Neural cell (in vitro differentiated cells): ENCODE measurements around the gene GOLGA8B.

Source experiments
- EP300 ChIP-seq: fragments of 450-650 bp; conservative IDR thresholded peaks from 2 replicates; pipeline ENCODE4 v1.6.1; 2014; ENCODE audit warnings: antibody characterized with exemption, mild to moderate bottlenecking, moderate library complexity; ENCODE audit not compliant: poor library complexity, severe bottlenecking
- EZH2 ChIP-seq: fragments of 200-600, 300-800 bp; shearing (Covaris generic), sonication (generic); IDR thresholded peaks from 2 replicates; pipeline ENCODE4 v1.6.1; 2014; ENCODE audit warnings: antibody characterized with exemption, low read length, borderline replicate concordance, mild to moderate bottlenecking; ENCODE audit not compliant: insufficient read depth, poor library complexity, severe bottlenecking
- MXI1 ChIP-seq: fragments of 450-650 bp; conservative IDR thresholded peaks from 2 replicates; pipeline ENCODE4 v1.6.1; 2014; ENCODE audit warnings: antibody characterized with exemption, mild to moderate bottlenecking; ENCODE audit not compliant: poor library complexity, severe bottlenecking
- POLR2AphosphoS5 ChIP-seq: IDR thresholded peaks from 2 replicates; pipeline ENCODE4 v1.6.1; 2012
- SMC3 ChIP-seq: fragments of 450-650 bp; conservative IDR thresholded peaks from 2 replicates; pipeline ENCODE4 v1.6.1; 2014; ENCODE audit warnings: antibody characterized with exemption, mild to moderate bottlenecking, moderate library complexity; ENCODE audit not compliant: poor library complexity
- TAF1 ChIP-seq: IDR thresholded peaks from 2 replicates; pipeline ENCODE4 v1.6.1; 2012; ENCODE audit warnings: low read depth
- TF ChIP-seq, protein P1 (sequence below): fragments of 450-650 bp; IDR thresholded peaks from 2 replicates; pipeline ENCODE4 v1.5.1; 2014; ENCODE audit warnings: antibody characterized with exemption, mild to moderate bottlenecking, moderate library complexity; ENCODE audit not compliant: poor library complexity, severe bottlenecking

DNA sequence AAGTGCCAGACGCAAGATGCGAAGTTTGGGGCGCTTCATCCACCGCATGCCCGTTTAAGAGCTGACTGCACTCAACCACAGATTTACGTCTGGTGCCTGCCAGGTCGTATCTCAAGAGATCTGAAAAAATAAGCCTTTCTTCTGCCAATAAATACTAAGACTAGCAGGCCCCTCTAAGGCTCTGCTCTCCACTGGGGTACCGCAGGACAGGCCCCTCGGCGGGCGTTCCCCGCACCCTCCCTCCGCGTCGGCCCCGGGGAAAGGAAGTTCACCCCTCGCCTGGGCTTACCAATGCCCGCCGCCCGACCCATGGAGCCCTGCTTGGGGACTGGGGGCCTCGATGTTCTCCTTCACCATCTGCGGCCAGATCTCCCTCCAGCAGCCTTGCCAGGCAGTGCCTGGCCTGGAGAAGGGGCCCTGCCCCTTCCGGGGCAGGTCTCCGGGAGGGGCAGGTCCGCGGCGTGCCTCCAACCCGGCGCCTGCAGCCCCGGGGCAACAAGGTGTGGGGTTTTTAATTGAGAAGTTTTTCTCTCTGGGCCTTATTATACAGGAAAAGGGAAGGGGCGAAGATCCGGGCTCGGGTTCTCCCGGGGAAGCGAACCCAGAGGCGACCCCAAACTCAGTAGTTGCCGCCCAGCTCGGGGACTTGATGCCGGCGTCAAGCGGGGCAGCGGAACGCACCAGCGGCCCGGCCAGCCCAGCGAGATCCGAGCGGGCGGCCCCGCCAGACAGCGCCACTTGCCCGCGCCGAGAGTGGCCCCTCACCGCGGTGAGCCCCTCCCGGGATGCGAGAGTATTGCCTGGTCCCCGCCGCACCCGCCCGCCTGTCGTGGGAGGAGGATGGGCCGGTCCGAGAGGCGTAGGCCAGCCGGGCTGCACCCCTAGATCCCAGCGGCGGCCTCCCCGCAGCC lies 735 bp downstream of the GOLGA8B start:
- TF ChIP-seq EP300, result no peak
- TF ChIP-seq TAF1, result no peak
- no peak for TF ChIP-seq EZH2
- TF ChIP-seq, protein P1, sequence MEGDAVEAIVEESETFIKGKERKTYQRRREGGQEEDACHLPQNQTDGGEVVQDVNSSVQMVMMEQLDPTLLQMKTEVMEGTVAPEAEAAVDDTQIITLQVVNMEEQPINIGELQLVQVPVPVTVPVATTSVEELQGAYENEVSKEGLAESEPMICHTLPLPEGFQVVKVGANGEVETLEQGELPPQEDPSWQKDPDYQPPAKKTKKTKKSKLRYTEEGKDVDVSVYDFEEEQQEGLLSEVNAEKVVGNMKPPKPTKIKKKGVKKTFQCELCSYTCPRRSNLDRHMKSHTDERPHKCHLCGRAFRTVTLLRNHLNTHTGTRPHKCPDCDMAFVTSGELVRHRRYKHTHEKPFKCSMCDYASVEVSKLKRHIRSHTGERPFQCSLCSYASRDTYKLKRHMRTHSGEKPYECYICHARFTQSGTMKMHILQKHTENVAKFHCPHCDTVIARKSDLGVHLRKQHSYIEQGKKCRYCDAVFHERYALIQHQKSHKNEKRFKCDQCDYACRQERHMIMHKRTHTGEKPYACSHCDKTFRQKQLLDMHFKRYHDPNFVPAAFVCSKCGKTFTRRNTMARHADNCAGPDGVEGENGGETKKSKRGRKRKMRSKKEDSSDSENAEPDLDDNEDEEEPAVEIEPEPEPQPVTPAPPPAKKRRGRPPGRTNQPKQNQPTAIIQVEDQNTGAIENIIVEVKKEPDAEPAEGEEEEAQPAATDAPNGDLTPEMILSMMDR, result no peak
- TF ChIP-seq POLR2AphosphoS5, result no peak
- no peak for TF ChIP-seq MXI1
- TF ChIP-seq SMC3, result no peak
